Stimulated activated CD4-positive, alpha-beta T cell treated with anti-CD3 and anti-CD28 coated beads, Interleukin-12 subunit alpha, Interleukin-12 subunit beta, amount 100 ng/mL, for 48 hours (primary cell): Measurements from ENCODE around the gene ANKRD24.
"Not testable (repeated sequence)": the region's sequence is repeated elsewhere in the genome, so short reads cannot be mapped to it uniquely, and the experiment has no call there.

Experiments
- DNase-seq, 3 donors: peaks; one replicate each; pipeline ENCODE4 v3.0.0-alpha.2; 2020; ENCODE audit warnings: low read depth in 2 of 3, low spot score in 1 of 3

Gene ANKRD24

GRCh38 chr19:4197625-4198466 is 15.4 kb downstream of the ANKRD24 start:
- DNase-seq = no peak

GRCh38 chr19:4198467-4199126 is 16.1 kb downstream of the ANKRD24 start:
- DNase-seq = no peak

GRCh38 chr19:4199699-4200293 is 17.3 kb downstream of the ANKRD24 start:
- DNase-seq = no peak

GRCh38 chr19:4200940-4201542 is 18.6 kb downstream of the ANKRD24 start:
- no peak for DNase-seq

- no peak for DNase-seq
Measured at GRCh38 chr19:4201798-4202197, 19.3 kb downstream of the ANKRD24 start.

GRCh38 chr19:4206818-4207484 is 24.5 kb downstream of the ANKRD24 start:
- DNase-seq = no peak

- no peak for DNase-seq
Measured at GRCh38 chr19:4208385-4209094, 26.1 kb downstream of the ANKRD24 start.

- DNase-seq = no peak
Measured at GRCh38 chr19:4210166-4210731, 27.8 kb downstream of the ANKRD24 start.

- DNase-seq = no peak
Measured at GRCh38 chr19:4213116-4213515, 30.6 kb downstream of the ANKRD24 start.

- DNase-seq = no peak
Measured at GRCh38 chr19:4215807-4216206, 33.3 kb downstream of the ANKRD24 start.

GRCh38 chr19:4216846-4217245 is 34.4 kb downstream of the ANKRD24 start:
- no peak for DNase-seq

GRCh38 chr19:4217429-4218264 is 35.2 kb downstream of the ANKRD24 start:
- no peak for DNase-seq

GRCh38 chr19:4218523-4218922 is 36.0 kb downstream of the ANKRD24 start:
- DNase-seq = not testable (repeated sequence)

GRCh38 chr19:4220188-4220587 is 37.7 kb downstream of the ANKRD24 start:
- DNase-seq = no peak

- no peak for DNase-seq
Measured at GRCh38 chr19:4224470-4224869, 42.0 kb downstream of the ANKRD24 start.

GRCh38 chr19:4225885-4226284 is 43.4 kb downstream of the ANKRD24 start:
- DNase-seq = no peak

GRCh38 chr19:4227771-4228170 is 45.3 kb downstream of the ANKRD24 start:
- DNase-seq = no peak

- DNase-seq = no peak
Measured at GRCh38 chr19:4228765-4229178, 46.3 kb downstream of the ANKRD24 start.

GRCh38 chr19:4229179-4229931 is 46.9 kb downstream of the ANKRD24 start, which contains the start of gene EBI3:
Gene EBI3 (plus strand): TSS chr19:4229523. CDS start chr19:4229551, 28 bp downstream.
- DNase-seq = peak; percentile 31 to 69 (median 52)
